ENCODE data around the gene SYNE1. TPM values are rescaled to one million over a fixed set of nuclear protein-coding genes. Genes with fewer than 3 reads are reported as not detected.
A peak's percentile ranks its signal among the peaks of the same experiment; 100 is the strongest.

The SYNE1 gene
- total RNA-seq, 4 donors from 2014 or later: 29.1 to 51.5 (median 45.6) TPM

DNA sequence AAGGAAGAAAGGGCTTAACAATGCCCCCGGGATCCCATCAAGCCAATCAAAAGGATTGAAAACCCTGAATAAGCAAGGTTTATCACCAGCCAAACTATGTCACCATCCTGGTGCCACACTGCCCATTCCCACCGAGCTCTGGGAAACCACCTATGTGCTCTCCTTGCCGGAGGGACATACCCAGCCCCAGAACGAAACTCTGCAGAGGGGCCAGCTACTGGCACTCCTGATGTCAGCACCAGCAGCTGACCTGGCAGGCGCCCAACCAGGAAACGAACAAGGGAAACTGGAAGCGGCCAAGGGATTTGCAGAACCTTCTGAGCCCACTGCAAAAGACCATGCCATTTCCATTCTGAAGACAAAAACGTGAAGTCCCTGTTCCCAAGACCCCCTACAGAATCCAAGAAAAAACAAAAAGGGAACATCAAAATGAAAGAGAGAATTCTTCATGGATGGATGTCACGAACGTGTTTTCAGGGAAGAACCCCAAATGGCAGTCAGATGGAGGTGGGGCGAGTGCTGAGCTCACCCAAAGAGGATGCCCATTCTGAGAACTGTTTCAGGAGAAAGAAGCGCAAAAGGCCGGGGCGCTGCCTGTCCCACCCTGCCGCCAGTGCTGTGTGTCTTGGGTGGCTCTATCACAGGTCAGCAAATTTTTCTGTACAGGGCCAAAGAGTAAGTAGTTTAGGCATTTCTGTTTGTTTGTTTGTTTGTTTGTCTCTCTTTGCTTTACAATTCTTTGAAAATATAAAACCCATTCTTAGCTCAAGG lies 524.5 kb downstream of the SYNE1 start:
- Histone ChIP-seq H3K36me3 (no peaks in the 10 kb centered on the region), H3K4me3 (peak overlapping the region; percentile 4 to 19 (median 14)), H3K4me1 (peaks cover 33 to 37% of the 10 kb centered on the region in 2 donors), H3K9me3 (no peaks in the 10 kb centered on the region), H3K27me3 (no peaks in the 10 kb centered on the region), H3K27ac (peak overlapping the region; percentile 82 to 87 (median 86))
- intact Hi-C loops (cut with DNase I; ENCODE audit: low total_unique reads) (loop anchor here (5.0 kb wide), 1 partner anchor 305 kb away; the partner anchor contains the start of gene ESR1), in situ Hi-C loops (cut with MboI; ENCODE audit: low sequenced_read_pairs in 4 of 4) (no loop called here)
- TF ChIP-seq, protein P1, sequence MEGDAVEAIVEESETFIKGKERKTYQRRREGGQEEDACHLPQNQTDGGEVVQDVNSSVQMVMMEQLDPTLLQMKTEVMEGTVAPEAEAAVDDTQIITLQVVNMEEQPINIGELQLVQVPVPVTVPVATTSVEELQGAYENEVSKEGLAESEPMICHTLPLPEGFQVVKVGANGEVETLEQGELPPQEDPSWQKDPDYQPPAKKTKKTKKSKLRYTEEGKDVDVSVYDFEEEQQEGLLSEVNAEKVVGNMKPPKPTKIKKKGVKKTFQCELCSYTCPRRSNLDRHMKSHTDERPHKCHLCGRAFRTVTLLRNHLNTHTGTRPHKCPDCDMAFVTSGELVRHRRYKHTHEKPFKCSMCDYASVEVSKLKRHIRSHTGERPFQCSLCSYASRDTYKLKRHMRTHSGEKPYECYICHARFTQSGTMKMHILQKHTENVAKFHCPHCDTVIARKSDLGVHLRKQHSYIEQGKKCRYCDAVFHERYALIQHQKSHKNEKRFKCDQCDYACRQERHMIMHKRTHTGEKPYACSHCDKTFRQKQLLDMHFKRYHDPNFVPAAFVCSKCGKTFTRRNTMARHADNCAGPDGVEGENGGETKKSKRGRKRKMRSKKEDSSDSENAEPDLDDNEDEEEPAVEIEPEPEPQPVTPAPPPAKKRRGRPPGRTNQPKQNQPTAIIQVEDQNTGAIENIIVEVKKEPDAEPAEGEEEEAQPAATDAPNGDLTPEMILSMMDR (IDR thresholded peaks at IDR 0.05 in 4 of 5, conservative IDR thresholded peaks at IDR 0.05 in 1 of 5): no peak
- TF ChIP-seq POLR2A (IDR thresholded peaks at IDR 0.05): no peak
- ATAC-seq: peak; percentile 16 to 22
- DNase-seq: peak in 1 of 2 donors; percentile 76

DNA sequence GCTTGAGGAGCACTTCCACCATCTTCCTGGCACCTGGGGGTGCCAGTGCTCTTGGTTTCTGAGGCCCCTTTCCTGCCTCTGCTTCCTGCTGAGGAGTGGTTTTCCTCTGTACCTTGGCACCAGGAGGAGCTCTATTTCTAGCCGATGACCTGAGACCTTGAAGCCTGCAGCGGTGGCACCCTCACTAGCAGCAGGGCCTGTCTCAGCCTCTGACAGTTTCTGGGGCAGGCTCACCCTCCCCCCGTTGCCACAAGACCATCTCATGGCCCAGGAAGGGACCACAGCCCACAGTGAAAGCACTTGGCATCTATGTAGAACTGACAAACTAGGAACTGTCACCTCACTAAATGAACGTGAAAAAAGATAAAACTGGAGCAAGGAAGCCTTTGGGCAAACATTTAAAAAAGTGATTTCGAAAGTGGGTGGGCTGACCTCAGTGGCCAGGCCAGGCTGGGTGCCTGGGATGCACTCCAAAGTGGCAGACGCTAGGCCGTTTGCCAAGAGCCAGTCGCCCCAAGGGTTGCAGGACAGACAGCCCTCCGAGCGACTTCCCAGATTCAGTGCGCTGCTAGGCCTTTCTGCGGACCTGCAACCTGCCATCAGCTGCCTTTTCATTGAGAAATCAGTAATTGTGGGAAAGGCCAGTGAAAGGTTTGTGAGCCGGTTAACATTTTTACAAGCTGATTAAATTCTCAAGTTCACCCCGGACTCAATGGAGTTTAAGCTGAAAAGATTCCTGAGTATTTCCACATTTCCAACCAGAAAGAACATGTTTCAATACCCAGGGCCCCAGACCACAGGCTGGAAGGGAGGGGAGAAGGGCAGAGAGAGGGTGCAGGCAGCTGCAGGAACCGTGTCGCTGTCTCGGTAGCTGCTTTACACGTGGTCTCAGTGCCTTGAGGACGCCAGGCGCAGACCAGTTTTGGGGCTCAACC lies 526.0 kb downstream of the SYNE1 start:
- in situ Hi-C loops (cut with MboI; ENCODE audit: low sequenced_read_pairs in 4 of 4): no loop called here
- DNase-seq: peak; percentile 76 to 92
- intact Hi-C loops (cut with DNase I; ENCODE audit: low total_unique reads): loop anchor here (5.0 kb wide), 1 partner anchor 304 kb away; the partner anchor contains the start of gene ESR1

DNA sequence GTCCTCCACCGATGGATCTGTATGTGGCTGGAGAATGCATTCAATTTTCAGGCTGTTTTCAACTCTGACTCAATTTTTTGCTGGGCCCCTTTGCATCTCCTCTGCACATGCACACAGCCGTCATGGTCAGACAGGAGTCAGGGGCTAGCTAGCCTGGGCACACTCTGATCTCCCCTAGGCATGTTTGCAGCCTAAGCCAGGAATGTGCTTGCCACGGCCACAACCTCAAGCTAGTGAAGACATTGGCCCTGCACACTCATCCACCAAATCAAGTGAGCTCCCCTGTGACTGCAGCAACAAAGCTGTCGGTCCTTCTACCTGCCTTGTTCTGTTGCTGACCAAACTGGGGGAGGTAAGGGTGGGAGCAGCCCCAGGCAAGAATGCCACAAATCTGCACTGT lies 529.2 kb downstream of the SYNE1 start:
- DNase-seq (no peak), ATAC-seq (no peak)
- H3K36me3 ChIP-seq: no peaks in the 10 kb centered on the region
- in situ Hi-C loops (cut with MboI; ENCODE audit: low sequenced_read_pairs in 4 of 4): no loop called here
- no peak overlapping the region for H3K27ac ChIP-seq
- H3K4me3 ChIP-seq: no peak overlapping the region
- H3K27me3 ChIP-seq: no peaks in the 10 kb centered on the region
- H3K4me1 ChIP-seq: peaks cover 23 to 25% of the 10 kb centered on the region in 2 donors
- TF ChIP-seq POLR2A (IDR thresholded peaks at IDR 0.05): no peak
- TF ChIP-seq, protein P1 (IDR thresholded peaks at IDR 0.05 in 4 of 5, conservative IDR thresholded peaks at IDR 0.05 in 1 of 5): no peak
- intact Hi-C loops (cut with DNase I; ENCODE audit: low total_unique reads): no loop called here
- H3K9me3 ChIP-seq: no peaks in the 10 kb centered on the region

More for the DNA sequence above, 526.0 kb downstream of the SYNE1 start:
- H3K9me3 ChIP-seq: no peaks in the 10 kb centered on the region
- H3K27me3 ChIP-seq: no peaks in the 10 kb centered on the region
- peaks cover 23 to 29% of the 10 kb centered on the region in 2 donors for H3K4me1 ChIP-seq
- H3K36me3 ChIP-seq: no peaks in the 10 kb centered on the region
- TF ChIP-seq, protein P1 (IDR thresholded peaks at IDR 0.05 in 4 of 5, conservative IDR thresholded peaks at IDR 0.05 in 1 of 5): no peak
- no peak for TF ChIP-seq POLR2A (IDR thresholded peaks at IDR 0.05)
- ATAC-seq: peak; percentile 97 to 98
- peak overlapping the region; percentile 10 to 43 (median 20) for H3K4me3 ChIP-seq
- peak overlapping the region; percentile 82 to 87 (median 86) for H3K27ac ChIP-seq

DNA sequence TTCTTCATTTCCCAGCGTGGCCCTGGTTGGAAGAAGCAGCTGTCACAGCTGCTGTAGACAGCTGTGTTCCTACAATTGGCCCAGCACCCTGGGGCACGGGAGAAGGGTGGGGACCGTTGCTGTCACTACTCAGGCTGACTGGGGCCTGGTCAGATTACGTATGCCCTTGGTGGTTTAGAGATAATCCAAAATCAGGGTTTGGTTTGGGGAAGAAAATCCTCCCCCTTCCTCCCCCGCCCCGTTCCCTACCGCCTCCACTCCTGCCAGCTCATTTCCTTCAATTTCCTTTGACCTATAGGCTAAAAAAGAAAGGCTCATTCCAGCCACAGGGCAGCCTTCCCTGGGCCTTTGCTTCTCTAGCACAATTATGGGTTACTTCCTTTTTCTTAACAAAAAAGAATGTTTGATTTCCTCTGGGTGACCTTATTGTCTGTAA lies 537.0 kb downstream of the SYNE1 start:
- TF ChIP-seq POLR2A (IDR thresholded peaks at IDR 0.05): no peak
- TF ChIP-seq, protein P1 (IDR thresholded peaks at IDR 0.05 in 4 of 5, conservative IDR thresholded peaks at IDR 0.05 in 1 of 5): no peak
- H3K4me1 ChIP-seq: peaks cover 28 to 43% of the 10 kb centered on the region in 2 donors
- H3K4me3 ChIP-seq: peak overlapping the region in 1 of 4 donors; percentile 10
- H3K27ac ChIP-seq: peak overlapping the region; percentile 70 to 83 (median 76)
- no peaks in the 10 kb centered on the region for H3K36me3 ChIP-seq
- DNase-seq: peak; percentile 48 to 74
- ATAC-seq: peak; percentile 48 to 68
- in situ Hi-C loops (cut with MboI; ENCODE audit: low sequenced_read_pairs in 4 of 4) (no loop called here), intact Hi-C loops (cut with DNase I; ENCODE audit: low total_unique reads) (no loop called here)
- H3K27me3 ChIP-seq: no peaks in the 10 kb centered on the region
- H3K9me3 ChIP-seq: no peaks in the 10 kb centered on the region
